HCT116 (cell line): ENCODE measurements around the gene MAPK14. TPM values are rescaled to one million over a fixed set of nuclear protein-coding genes. Genes with fewer than 3 reads are reported as not detected.

Source experiments
- ATAC-seq: fragments of 200-7000 bp; cut with Tn5 transposase; 2 replicates; pipeline ENCODE4 v1.9.1; 2020; ENCODE audit warnings: mild to moderate bottlenecking, moderate library complexity
- BruUV-seq: library from RNA; stranded (reverse); fragments of 400-500 nt; replicated peaks from 2 replicates; lab custom pipeline; 2021; lab: Mats Ljungman, UMichigan
- CTCF ChIA-PET: fragments of 300-600 bp; sonication (Branson Sonifier 250); formaldehyde crosslinking; loops from one replicate; lab custom pipeline; 2021; ENCODE audit warnings: antibody characterized with exemption; lab: Charles Lee
- POLR2A ChIA-PET: fragments of 300-600, 350-600 bp; sonication (Branson Sonifier 250); formaldehyde crosslinking; loops from one replicate; lab custom pipeline; 2021; ENCODE audit warnings: antibody characterized with exemption; lab: Charles Lee
- RAD21 ChIA-PET, 2 experiments: fragments of 300-600 bp; sonication (Branson Sonifier 250); formaldehyde crosslinking; loops; one replicate each; lab custom pipeline; 2023; ENCODE audit warnings: low total read pairs in 2 of 2; ENCODE audit not compliant: uncharacterized antibody in 2 of 2, unreplicated experiment in 2 of 2, low non-redundant PET in 1 of 2; lab: Charles Lee
- DNase-seq: peaks from one replicate; pipeline ENCODE4 v3.0.0-alpha.2; 2010; ENCODE audit warnings: low read depth, low spot score
- H2AFZ ChIP-seq: fragments of 200-600 bp; shearing (Covaris generic), sonication (generic); 2 replicates; pipeline ENCODE4 v1.6.1; 2017; ENCODE audit warnings: low read depth, mixed run types, mixed read lengths, antibody characterized with exemption, low read length; ENCODE audit not compliant: poor library complexity, severe bottlenecking
- H3K27ac ChIP-seq: 2 replicates; pipeline ENCODE4 v1.5.1; 2012; ENCODE audit warnings: low read depth, low read length
- H3K27me3 ChIP-seq: fragments of 200-600 bp; sonication (generic); 2 replicates; pipeline ENCODE4 v1.6.1; 2016; ENCODE audit warnings: mixed run types, low read length, mixed read lengths; ENCODE audit not compliant: insufficient read depth
- H3K36me3 ChIP-seq, 2 experiments: fragments of 200-500 bp in 1 of 2; fragments of 200-600 bp in 1 of 2; sonication (Bioruptor generic) in 1 of 2; sonication (generic) in 1 of 2; 2 replicates each; pipeline versions ENCODE4 v1.5.1 to v1.6.1; 2014 to 2016; ENCODE audit warnings: low read length in 2 of 2, inconsistent platforms in 1 of 2, mixed read lengths in 1 of 2, mixed run types in 1 of 2; ENCODE audit not compliant: insufficient read depth in 2 of 2, control insufficient read depth in 1 of 2
- H3K4me1 ChIP-seq, 2 experiments: fragments of 200-600 bp in 1 of 2; sonication (generic) in 1 of 2; 2 replicates each; pipeline versions ENCODE4 v1.5.1 to v1.6.1; 2012 to 2017; ENCODE audit warnings: low read length in 2 of 2, inconsistent platforms in 1 of 2, mild to moderate bottlenecking in 1 of 2, mixed read lengths in 1 of 2, mixed run types in 1 of 2, moderate library complexity in 1 of 2; ENCODE audit not compliant: insufficient read depth in 2 of 2, control insufficient read depth in 1 of 2
- H3K4me2 ChIP-seq: fragments of 200-600 bp; sonication (generic); 2 replicates; pipeline ENCODE4 v1.6.1; 2017; ENCODE audit warnings: mixed run types, low read length, mixed read lengths
- H3K4me3 ChIP-seq, 2 experiments: fragments of 200-600 bp in 1 of 2; sonication (generic) in 1 of 2; replicated peaks in 1 of 2; 2 replicates each; pipeline ENCODE4 v1.5.1; 2011 to 2016; ENCODE audit warnings: low read length in 2 of 2, control low read depth in 1 of 2, low read depth in 1 of 2, mild to moderate bottlenecking in 1 of 2, mixed read lengths in 1 of 2, mixed run types in 1 of 2
- H3K79me2 ChIP-seq: fragments of 200-600 bp; sonication (generic); 2 replicates; pipeline ENCODE4 v1.6.1; 2017; ENCODE audit warnings: mild to moderate bottlenecking, mixed run types, low read length, moderate library complexity, mixed read lengths; ENCODE audit not compliant: insufficient read depth
- H3K9ac ChIP-seq: fragments of 200-600 bp; sonication (generic); 2 replicates; pipeline ENCODE4 v1.6.1; 2016; ENCODE audit warnings: low read length, mixed read lengths
- H3K9me2 ChIP-seq: fragments of 200-600 bp; sonication (generic), shearing (Covaris generic); 2 replicates; pipeline ENCODE4 v1.6.1; 2017; ENCODE audit warnings: mixed run types, mild to moderate bottlenecking, moderate library complexity; ENCODE audit not compliant: insufficient read depth
- H3K9me3 ChIP-seq, 2 experiments: fragments of 200-500 bp in 1 of 2; fragments of 200-600 bp in 1 of 2; sonication (Bioruptor generic) in 1 of 2; sonication (generic) in 1 of 2; 2 replicates each; pipeline ENCODE4 v1.6.1; 2014 to 2017; ENCODE audit warnings: low read length in 2 of 2, mixed read lengths in 2 of 2, inconsistent platforms in 1 of 2, low read depth in 1 of 2, mild to moderate bottlenecking in 1 of 2, mixed run types in 1 of 2, moderate library complexity in 1 of 2; ENCODE audit not compliant: control insufficient read depth in 1 of 2, insufficient read depth in 1 of 2
- H4K20me1 ChIP-seq: fragments of 200-600 bp; sonication (generic), shearing (Covaris generic); 2 replicates; pipeline ENCODE4 v1.6.1; 2017; ENCODE audit warnings: mixed run types, mild to moderate bottlenecking, moderate library complexity; ENCODE audit not compliant: insufficient read depth
- CEBPB ChIP-seq: IDR thresholded peaks from 2 replicates; pipeline ENCODE4 v1.6.1; 2012; ENCODE audit warnings: low read depth
- JUND ChIP-seq: IDR thresholded peaks from 2 replicates; pipeline ENCODE4 v1.6.1; 2012
- POLR2AphosphoS5 ChIP-seq: IDR thresholded peaks from 2 replicates; pipeline ENCODE4 v1.6.1; 2011; ENCODE audit warnings: mild to moderate bottlenecking, low read depth, low read length, moderate library complexity
- RAD21 ChIP-seq: IDR thresholded peaks from 2 replicates; pipeline ENCODE4 v1.6.1; 2012; ENCODE audit warnings: low read depth, mild to moderate bottlenecking
- TCF7L2 ChIP-seq: IDR thresholded peaks from 2 replicates; pipeline ENCODE4 v1.7.0; 2011; ENCODE audit warnings: borderline replicate concordance, inconsistent platforms; ENCODE audit not compliant: insufficient read depth, insufficient read length; ENCODE audit errors: extremely low read depth
- ZFX ChIP-seq: fragments of 450-650 bp; IDR thresholded peaks from 2 replicates; pipeline ENCODE4 v1.6.1; 2017
- ZNF274 ChIP-seq: fragments of 200-500 bp; sonication (Bioruptor generic); IDR thresholded peaks from 2 replicates; pipeline ENCODE4 v1.6.1; 2014; ENCODE audit warnings: mild to moderate bottlenecking, low read depth, low read length, inconsistent platforms
- intact Hi-C: fragments of 100-400 bp; cut with micrococcal nuclease; formaldehyde crosslinking; loops from 2 replicates; pipeline ENCODE4 v1.10.0; 2022
- total RNA-seq: library from RNA; stranded (reverse); gene quantifications from one replicate; pipeline ENCODE4 v1.2.1, GENCODE V29; 2021; ENCODE audit not compliant: unreplicated experiment
- TF ChIP-seq, protein P1 (sequence below): IDR thresholded peaks from 2 replicates; pipeline ENCODE4 v1.6.1; 2012

Gene MAPK14
- total RNA-seq, 1 experiment from 2014 or later = 34.2 TPM

DNA sequence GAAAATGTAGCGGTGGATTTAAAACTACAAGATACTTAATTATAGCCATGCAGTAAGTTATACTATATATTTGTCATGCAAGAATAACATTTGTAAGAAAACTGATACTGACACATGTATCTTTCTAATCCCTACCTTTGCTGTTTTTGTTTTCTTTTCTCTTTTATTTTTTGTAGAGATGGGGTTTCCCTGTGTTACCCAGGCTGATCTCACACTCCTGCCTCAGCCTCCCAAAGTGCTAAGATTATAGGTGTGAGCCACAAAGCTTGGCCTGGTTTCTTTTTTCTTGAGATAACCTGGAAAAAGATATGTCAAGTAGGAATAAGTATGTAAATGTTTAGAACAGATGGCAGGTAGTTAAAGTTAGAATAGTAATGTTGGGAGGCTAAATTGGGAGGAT lies 44.1 kb downstream of the MAPK14 start:
- peaks cover 41% of the 10 kb centered on the region for H3K79me2 ChIP-seq
- no peaks in the 10 kb centered on the region for H3K9me2 ChIP-seq
- TF ChIP-seq ZNF274 (no peak), RAD21 (no peak), JUND (no peak), POLR2AphosphoS5 (no peak), ZFX (no peak), TCF7L2 (no peak)
- H3K4me3 ChIP-seq = no peak overlapping the region
- DNase-seq = no peak
- intact Hi-C loops = no loop called here
- no peaks in the 10 kb centered on the region for H3K36me3 ChIP-seq
- H3K4me2 ChIP-seq = no peak overlapping the region
- POLR2A ChIA-PET = no interaction called here
- CTCF ChIA-PET = no interaction called here
- H2AFZ ChIP-seq = no peak overlapping the region
- no peaks in the 10 kb centered on the region for H3K27me3 ChIP-seq
- RAD21 ChIA-PET = no interaction called here
- no peak overlapping the region for H3K27ac ChIP-seq
- no peaks in the 10 kb centered on the region for H3K9me3 ChIP-seq
- no peak for ATAC-seq
- BruUV-seq = no TSS peak
- H4K20me1 ChIP-seq = no peaks in the 10 kb centered on the region
- no peaks in the 10 kb centered on the region for H3K4me1 ChIP-seq
- H3K9ac ChIP-seq = no peak overlapping the region

DNA sequence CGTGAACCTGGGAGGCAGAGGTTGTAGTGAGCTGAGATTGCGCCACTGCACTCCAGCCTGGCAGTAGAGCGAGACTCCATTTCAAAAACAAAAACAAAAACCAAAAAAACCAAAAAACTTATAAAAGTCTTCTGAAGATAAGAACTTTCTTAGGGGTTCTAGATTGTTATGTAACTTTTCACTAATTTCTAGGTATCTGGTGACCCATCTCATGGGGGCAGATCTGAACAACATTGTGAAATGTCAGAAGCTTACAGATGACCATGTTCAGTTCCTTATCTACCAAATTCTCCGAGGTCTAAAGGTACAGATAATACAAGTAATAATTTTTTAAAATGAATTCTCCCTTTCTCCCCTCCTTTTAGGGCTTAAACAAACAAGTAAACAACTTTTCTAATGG lies 45.1 kb downstream of the MAPK14 start:
- H3K4me1 ChIP-seq = no peaks in the 10 kb centered on the region

More for the DNA sequence above, 45.1 kb downstream of the MAPK14 start:
- Histone ChIP-seq H3K79me2 (peaks cover 35% of the 10 kb centered on the region), H3K27me3 (no peaks in the 10 kb centered on the region), H3K9ac (no peak overlapping the region), H3K36me3 (no peaks in the 10 kb centered on the region), H2AFZ (no peak overlapping the region), H4K20me1 (no peaks in the 10 kb centered on the region), H3K9me2 (no peaks in the 10 kb centered on the region), H3K4me2 (no peak overlapping the region)
- POLR2A ChIA-PET = no interaction called here
- CTCF ChIA-PET = interaction anchor here (0.9 to 1.0 kb wide), 2 partner anchors 22 to 26 kb away, joined by 3 read pairs; no protein-coding TSS in a partner anchor
- ATAC-seq (no peak), DNase-seq (no peak)
- RAD21 ChIA-PET = no interaction called here
- BruUV-seq = no TSS peak
- intact Hi-C loops = no loop called here
- TF ChIP-seq, protein P1, sequence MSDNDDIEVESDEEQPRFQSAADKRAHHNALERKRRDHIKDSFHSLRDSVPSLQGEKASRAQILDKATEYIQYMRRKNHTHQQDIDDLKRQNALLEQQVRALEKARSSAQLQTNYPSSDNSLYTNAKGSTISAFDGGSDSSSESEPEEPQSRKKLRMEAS = no peak
- TF ChIP-seq CEBPB = no peak
- TF ChIP-seq, all 23 proteins: peak for 0
- H3K27ac ChIP-seq = no peak overlapping the region
- H3K9me3 ChIP-seq = no peaks in the 10 kb centered on the region
- H3K4me3 ChIP-seq = no peak overlapping the region
